IMR-90 (cell line): Measurements from ENCODE around the gene SNX32.

Experiments used
- BHLHE40 ChIP-seq: fragments of 150-350 bp; IDR thresholded peaks from 2 replicates; pipeline ENCODE4 v1.6.1; 2016; ENCODE audit warnings: mild to moderate bottlenecking, low read depth, low read length
- CEBPB ChIP-seq: IDR thresholded peaks from 2 replicates; pipeline ENCODE4 v1.6.1; 2012; ENCODE audit warnings: low read depth, low read length, improper control_type of control experiment
- CTCF ChIP-seq: conservative IDR thresholded peaks from 2 replicates; pipeline ENCODE4 v1.5.1; 2012; ENCODE audit warnings: mild to moderate bottlenecking, low read depth, low read length, improper control_type of control experiment
- MAFK ChIP-seq: IDR thresholded peaks from 2 replicates; pipeline ENCODE4 v1.6.1; 2012; ENCODE audit warnings: low read depth, low read length, improper control_type of control experiment
- MAZ ChIP-seq: IDR thresholded peaks from 2 replicates; pipeline ENCODE4 v1.6.1; 2012; ENCODE audit warnings: low read depth, mild to moderate bottlenecking, low read length, improper control_type of control experiment, moderate library complexity, borderline replicate concordance
- MXI1 ChIP-seq: IDR thresholded peaks from 2 replicates; pipeline ENCODE4 v1.6.1; 2012; ENCODE audit warnings: low read depth, mild to moderate bottlenecking, low read length, moderate library complexity, borderline replicate concordance
- NFE2L2 ChIP-seq: fragments of 150-350 bp; IDR thresholded peaks from 2 replicates; pipeline ENCODE4 v1.6.1; 2016; ENCODE audit warnings: low read depth, mild to moderate bottlenecking, low read length
- POLR2A ChIP-seq: IDR thresholded peaks from 2 replicates; pipeline ENCODE4 v1.6.1; 2012; ENCODE audit warnings: mild to moderate bottlenecking, low read depth, low read length
- RAD21 ChIP-seq: IDR thresholded peaks from 2 replicates; pipeline ENCODE4 v1.6.1; 2012; ENCODE audit warnings: low read length, improper control_type of control experiment
- RCOR1 ChIP-seq: IDR thresholded peaks from 2 replicates; pipeline ENCODE4 v1.6.1; 2012; ENCODE audit warnings: mild to moderate bottlenecking, low read length, improper control_type of control experiment; ENCODE audit not compliant: insufficient replicate concordance
- RFX5 ChIP-seq: IDR thresholded peaks from 2 replicates; pipeline ENCODE4 v1.8.0; 2012; ENCODE audit warnings: low read depth, mild to moderate bottlenecking, low read length, moderate library complexity
- TF ChIP-seq, protein P1 (sequence below): fragments of 150-350 bp; IDR thresholded peaks from 2 replicates; pipeline ENCODE4 v1.6.1; 2016; ENCODE audit warnings: low read depth, mild to moderate bottlenecking, low read length, moderate library complexity, borderline replicate concordance

DNA sequence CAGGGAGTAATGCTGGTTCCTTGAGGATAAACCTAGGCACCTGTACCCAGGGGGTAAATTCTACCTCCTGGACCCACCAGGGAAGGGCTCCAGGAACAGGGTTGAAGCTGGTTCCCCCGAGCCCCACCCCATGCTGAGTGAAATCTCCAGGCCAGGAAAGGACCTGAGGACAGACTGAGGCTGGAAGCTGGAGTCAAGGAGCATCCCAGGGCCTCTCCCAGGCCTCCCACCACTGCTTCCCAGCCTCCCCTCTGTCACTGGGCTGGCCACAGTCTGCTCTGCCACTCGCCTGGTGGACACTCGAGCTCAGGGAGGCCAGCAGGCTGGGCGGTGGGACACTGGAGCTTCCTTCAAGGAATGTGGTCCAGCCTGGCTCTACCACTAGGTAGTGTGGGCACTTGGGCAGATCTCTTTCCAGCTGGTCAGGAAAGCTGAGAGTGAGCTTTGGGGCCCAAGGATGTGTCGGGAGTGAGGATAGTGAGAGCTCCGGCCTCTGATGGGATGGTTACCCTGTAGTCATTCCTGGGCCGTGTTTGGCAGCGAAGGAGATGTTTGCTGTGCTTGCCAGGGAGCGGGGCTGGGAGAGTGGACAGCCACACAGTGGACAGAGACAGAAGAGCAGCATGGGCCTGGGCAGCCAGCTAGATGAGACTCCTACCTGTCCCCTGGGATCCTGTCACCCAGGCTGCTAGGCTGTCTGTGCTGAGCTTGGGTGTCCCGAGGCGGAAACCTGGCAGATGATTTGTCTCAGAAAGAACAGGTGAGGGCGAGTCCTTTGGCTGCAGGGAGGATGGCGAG lies 43.5 kb upstream of the SNX32 start:
- no peak for TF ChIP-seq CTCF
- TF ChIP-seq POLR2A = no peak
- TF ChIP-seq CEBPB = no peak
- no peak for TF ChIP-seq RFX5
- TF ChIP-seq, protein P1, sequence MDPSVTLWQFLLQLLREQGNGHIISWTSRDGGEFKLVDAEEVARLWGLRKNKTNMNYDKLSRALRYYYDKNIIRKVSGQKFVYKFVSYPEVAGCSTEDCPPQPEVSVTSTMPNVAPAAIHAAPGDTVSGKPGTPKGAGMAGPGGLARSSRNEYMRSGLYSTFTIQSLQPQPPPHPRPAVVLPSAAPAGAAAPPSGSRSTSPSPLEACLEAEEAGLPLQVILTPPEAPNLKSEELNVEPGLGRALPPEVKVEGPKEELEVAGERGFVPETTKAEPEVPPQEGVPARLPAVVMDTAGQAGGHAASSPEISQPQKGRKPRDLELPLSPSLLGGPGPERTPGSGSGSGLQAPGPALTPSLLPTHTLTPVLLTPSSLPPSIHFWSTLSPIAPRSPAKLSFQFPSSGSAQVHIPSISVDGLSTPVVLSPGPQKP = no peak
- no peak for TF ChIP-seq RAD21
- TF ChIP-seq MAFK = no peak
- TF ChIP-seq MAZ = no peak
- TF ChIP-seq MXI1 = no peak
- no peak for TF ChIP-seq NFE2L2
- no peak for TF ChIP-seq BHLHE40
- TF ChIP-seq RCOR1 = no peak
